Hepatic stellate cell (primary cell): Measurements from ENCODE around the gene CTXND1.

Experiments used
- DNase-seq: peaks from one replicate; pipeline ENCODE4 v3.0.0; 2011; ENCODE audit warnings: low spot score

The CTXND1 gene

GRCh38 chr15:80208758-80209734 is 43.0 kb downstream of the CTXND1 start:
- DNase-seq = no peak

- no peak for DNase-seq
Measured at GRCh38 chr15:80207887-80208286, 44.1 kb downstream of the CTXND1 start.

GRCh38 chr15:80204231-80204630 is 47.8 kb downstream of the CTXND1 start:
- no peak for DNase-seq

DNA sequence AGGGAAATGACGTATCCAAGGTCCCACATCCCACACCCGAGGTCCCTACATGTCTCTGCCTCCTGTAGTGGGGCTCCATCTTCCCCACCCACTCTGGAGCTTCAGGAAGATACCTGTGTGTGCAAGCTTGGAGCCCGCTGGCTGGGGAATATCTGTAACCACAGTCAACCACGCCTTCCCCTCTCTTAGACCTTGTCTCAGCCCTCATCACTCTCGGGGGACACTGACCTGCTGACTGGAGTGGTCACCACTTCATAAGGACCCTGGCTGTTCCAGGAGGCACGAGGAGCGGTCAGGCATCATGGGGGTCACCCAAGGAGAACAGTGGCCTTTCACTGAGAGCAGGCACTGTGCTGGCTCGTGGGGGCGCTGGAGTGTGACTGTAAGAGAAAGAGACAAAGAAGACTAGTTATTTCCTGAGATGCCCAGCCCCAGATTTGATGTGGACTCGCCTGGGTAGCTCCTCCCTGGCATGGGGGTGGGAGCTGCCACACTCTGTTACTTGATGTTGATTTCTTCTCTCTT is 48.6 kb downstream of the CTXND1 start:
- no peak for DNase-seq

- DNase-seq = no peak
Measured at GRCh38 chr15:80202641-80203360, 49.2 kb downstream of the CTXND1 start.

- no peak for DNase-seq
Measured at GRCh38 chr15:80202016-80202315, 50.0 kb downstream of the CTXND1 start.

- DNase-seq = no peak
Measured at GRCh38 chr15:80201256-80202015, 50.6 kb downstream of the CTXND1 start.

- no peak for DNase-seq
Measured at GRCh38 chr15:80199869-80200268, 52.1 kb downstream of the CTXND1 start.

- no peak for DNase-seq
Measured at GRCh38 chr15:80199366-80199765, 52.6 kb downstream of the CTXND1 start.

- DNase-seq = no peak
Measured at GRCh38 chr15:80194914-80195313, 57.1 kb downstream of the CTXND1 start.

DNA sequence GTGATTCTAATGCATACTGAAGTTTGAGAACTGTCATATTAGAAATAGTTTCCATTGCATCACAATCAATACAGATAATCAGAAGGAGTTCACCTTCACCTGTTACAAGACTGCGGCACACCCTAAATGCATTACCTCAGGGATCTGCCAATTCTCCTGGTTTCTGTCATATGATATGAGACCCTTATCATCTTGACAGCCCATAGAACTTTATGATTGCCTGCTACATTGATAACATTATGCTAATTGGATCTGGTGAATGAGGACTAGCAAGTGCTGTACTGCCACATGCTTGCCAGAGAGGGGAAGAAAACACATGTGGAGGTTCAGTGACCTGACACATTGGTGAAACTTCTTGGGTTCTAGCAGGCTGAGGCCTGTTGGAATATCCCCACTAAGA is 57.8 kb downstream of the CTXND1 start:
- DNase-seq = no peak

DNA sequence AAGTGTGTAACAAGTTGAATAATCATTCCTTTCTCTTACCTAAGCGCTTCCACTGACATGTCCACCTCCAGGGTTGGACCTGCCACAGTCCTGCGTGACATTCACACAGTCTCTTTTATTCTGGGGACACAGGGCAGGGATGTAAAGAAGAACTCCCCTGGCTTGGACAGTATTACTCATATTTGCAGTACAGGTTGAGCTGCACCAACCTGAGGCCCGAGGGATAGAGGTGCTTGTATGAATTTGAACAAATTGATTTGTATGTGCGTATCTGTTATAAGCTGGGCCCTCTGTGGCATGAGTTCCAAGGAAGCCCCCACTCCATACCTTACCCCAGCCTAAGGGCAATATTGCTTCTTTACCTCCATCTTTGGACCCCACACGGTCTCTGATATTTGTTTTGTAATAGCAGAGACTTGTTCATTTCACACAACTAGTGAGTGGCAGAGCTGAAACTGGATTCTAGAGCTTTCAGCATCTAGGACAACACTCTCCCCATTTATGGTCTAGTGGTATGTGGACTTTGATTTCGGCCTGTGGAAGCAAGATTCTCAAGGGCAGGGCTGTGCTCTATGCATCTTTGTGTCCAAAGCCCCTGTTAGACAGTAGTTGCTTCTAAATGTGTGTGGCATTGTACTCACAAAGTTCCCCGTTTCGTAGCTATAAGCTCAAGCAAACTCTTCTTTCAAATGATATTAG is 60.0 kb downstream of the CTXND1 start:
- no peak for DNase-seq

- DNase-seq = no peak
Measured at GRCh38 chr15:80191198-80191597, 60.8 kb downstream of the CTXND1 start.

GRCh38 chr15:80188251-80188650 is 63.8 kb downstream of the CTXND1 start:
- DNase-seq = no peak

DNA sequence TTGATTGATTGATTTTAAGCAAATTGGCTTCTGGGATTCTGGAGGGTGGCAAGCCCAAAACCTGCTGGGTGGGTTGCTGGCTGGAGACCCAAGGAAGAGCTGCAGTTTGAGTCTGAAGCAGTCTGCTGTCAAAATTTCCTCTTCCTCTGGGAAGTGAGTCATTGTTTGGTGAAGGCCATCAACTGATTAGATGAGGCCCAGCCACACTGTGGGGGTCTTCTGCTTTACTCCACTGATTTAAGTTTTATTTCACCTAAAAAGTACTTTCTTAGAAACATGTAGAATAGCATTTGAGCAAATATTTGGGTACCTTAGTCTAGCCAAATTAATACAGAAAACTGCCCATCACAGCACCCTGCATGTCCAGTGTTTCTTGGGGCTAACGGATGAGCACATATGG is 65.4 kb downstream of the CTXND1 start:
- DNase-seq = no peak

GRCh38 chr15:80186066-80186465 is 65.9 kb downstream of the CTXND1 start:
- no peak for DNase-seq

DNA sequence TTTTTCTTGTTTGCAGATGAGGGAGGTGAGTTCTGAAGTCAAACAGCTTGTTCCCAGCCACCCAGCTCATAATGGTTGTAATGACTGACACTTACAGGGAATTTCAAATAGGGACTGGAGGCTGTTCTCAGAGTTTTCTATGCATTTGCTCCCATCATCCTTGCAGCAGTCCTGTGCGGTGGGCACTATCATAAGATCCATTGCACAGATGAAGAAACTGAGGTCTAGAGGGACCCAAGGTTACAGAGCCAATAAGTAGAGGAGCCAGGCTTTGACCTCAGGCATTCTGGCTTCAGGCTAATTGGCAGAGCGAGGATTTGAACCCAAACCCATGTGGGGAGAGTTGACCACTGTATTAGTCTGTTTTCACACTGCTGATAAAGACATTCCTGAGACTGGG is 66.9 kb downstream of the CTXND1 start:
- no peak for DNase-seq

GRCh38 chr15:80184554-80184953 is 67.5 kb downstream of the CTXND1 start:
- no peak for DNase-seq

GRCh38 chr15:80183886-80184285 is 68.1 kb downstream of the CTXND1 start:
- DNase-seq = no peak

DNA sequence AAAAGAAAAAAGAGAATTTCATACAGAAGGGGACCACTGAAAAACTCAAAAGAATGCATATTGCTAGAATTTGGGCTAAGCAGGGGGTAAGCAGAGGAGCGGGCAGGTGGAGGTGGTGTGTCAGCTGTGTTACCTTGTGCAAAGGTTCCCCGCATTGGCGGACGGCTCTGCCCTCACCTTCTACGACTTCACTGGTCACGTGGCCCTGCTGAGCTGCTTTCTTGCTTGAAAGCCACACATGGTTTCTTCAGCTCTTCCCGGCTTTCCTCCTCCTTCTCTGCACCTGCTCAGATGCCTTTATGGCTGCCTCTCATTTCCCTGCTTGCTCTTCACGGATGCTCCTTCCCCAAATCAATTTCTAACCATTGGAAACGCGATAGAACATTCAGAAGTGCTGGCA is 68.7 kb downstream of the CTXND1 start:
- DNase-seq = no peak

DNA sequence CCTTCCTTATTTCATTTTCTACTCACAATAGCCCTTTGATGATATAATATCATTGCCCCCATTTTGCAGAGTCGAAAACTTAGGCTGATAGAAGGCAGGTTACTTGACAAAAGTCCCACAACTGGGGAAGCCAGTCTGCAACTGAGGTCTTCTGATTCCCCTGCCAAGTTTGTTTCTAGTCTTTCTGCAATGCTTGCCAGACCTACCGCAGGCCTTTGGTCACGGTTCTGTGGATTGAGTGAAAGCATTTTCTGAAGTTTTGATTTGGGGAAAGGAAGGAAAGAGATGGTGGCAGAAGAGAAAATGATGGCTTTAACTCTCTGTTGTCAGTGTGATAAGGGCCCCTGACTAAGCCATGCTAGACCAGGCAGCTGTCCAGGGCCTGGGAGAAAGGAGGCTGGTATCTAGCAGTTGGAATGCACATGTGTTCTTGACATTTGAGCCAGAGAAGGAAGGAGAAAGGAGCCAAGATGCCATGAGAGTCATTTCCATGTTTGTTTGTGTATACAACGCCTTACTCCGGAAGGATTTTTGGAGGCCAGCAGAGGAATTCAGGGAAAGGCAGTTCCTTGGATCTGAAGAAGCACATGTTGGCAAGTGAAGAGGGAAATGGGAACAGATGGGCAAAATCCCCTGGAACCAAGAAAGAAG is 69.3 kb downstream of the CTXND1 start:
- peak; percentile 65 for DNase-seq
